Measurements from ENCODE around the gene CD58.
"Not testable (repeated sequence)": the region's sequence is repeated elsewhere in the genome, so short reads cannot be mapped to it uniquely, and the experiment has no call there.

DNA sequence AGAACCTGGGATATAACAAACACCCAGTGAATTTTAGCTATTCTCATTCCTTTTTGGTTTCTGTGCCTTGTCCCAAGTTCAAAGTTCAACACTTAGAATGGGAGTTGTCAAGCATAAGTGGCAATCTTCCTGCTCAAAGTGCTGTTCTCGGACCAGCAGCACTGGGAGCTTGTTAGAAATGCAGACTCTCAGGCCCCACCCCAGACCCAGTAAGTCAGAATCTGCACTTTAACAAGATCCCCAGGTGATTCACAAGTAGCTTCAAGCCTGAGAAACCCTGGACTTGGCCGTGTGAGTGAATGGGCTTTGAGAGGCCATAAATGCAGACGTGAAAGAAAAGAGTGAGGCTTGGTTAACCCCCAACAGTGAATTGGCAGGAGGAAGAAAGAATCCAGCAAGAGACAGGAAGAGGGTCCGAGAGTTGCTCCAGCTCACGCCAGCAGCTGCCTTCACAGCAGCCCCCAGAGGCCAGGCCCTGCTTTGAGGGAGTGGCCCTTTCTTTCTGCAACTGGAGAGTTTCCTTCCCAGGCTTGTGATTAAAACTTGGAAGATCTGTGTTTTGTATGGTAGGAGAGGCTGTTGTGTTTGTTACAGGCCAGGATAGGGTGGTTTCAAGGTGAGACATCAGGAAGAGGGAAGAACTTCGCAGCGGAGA lies 21.3 kb upstream of the CD58 start:
- TF ChIP-seq, protein P1, sequence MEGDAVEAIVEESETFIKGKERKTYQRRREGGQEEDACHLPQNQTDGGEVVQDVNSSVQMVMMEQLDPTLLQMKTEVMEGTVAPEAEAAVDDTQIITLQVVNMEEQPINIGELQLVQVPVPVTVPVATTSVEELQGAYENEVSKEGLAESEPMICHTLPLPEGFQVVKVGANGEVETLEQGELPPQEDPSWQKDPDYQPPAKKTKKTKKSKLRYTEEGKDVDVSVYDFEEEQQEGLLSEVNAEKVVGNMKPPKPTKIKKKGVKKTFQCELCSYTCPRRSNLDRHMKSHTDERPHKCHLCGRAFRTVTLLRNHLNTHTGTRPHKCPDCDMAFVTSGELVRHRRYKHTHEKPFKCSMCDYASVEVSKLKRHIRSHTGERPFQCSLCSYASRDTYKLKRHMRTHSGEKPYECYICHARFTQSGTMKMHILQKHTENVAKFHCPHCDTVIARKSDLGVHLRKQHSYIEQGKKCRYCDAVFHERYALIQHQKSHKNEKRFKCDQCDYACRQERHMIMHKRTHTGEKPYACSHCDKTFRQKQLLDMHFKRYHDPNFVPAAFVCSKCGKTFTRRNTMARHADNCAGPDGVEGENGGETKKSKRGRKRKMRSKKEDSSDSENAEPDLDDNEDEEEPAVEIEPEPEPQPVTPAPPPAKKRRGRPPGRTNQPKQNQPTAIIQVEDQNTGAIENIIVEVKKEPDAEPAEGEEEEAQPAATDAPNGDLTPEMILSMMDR (IDR thresholded peaks at IDR 0.05; ENCODE audit: insufficient read depth, low read length, poor library complexity, severe bottlenecking): not testable (repeated sequence)
- TF ChIP-seq EZH2phosphoT487 (conservative IDR thresholded peaks at IDR 0.05; ENCODE audit: low read length): not testable (repeated sequence)
